Spinal cord (tissue), 10 donors: ENCODE data around the gene EPN3. TPM values are rescaled to one million over a fixed set of nuclear protein-coding genes. Genes with fewer than 3 reads are reported as not detected.

Experiments used
- DNase-seq, 6 donors: peaks; one replicate each; pipeline versions ENCODE4 v3.0.0 to v3.0.0-alpha.2; 2013 to 2015; ENCODE audit warnings: low spot score in 6 of 6, low read depth in 4 of 6
- H3K27ac ChIP-seq: one replicate; pipeline ENCODE4 v1.5.1; 2013; ENCODE audit warnings: low read depth, low read length, control low read depth
- H3K27me3 ChIP-seq: one replicate; pipeline ENCODE4 v1.6.1; 2013; ENCODE audit warnings: low read length; ENCODE audit not compliant: control insufficient read depth, insufficient read depth
- H3K36me3 ChIP-seq: one replicate; pipeline ENCODE4 v1.6.1; 2013; ENCODE audit warnings: low read length; ENCODE audit not compliant: control insufficient read depth, insufficient read depth
- H3K4me1 ChIP-seq: one replicate; pipeline ENCODE4 v1.6.1; 2013; ENCODE audit warnings: low read length; ENCODE audit not compliant: control insufficient read depth, insufficient read depth
- H3K4me3 ChIP-seq: one replicate; pipeline ENCODE4 v1.5.1; 2013; ENCODE audit warnings: low read depth, low read length, control low read depth
- H3K9me3 ChIP-seq: one replicate; pipeline ENCODE4 v1.6.1; 2013; ENCODE audit warnings: low read length; ENCODE audit not compliant: control insufficient read depth, insufficient read depth
- WGBS: methylation state at CpG from one replicate; pipeline ENCODE4 v1.1.5; 2013; ENCODE audit warnings: missing lambda C conversion rate; ENCODE audit not compliant: insufficient coverage; 5-methylcytosine and 5-hydroxymethylcytosine counted together
- long read RNA-seq, 4 donors: transcript quantifications; one replicate each; lab custom pipeline, GENCODE V29; 2026
- polyA plus RNA-seq, 2 donors: library from polyadenylated mRNA; unstranded; fragments of 120-200 nt; gene quantifications; one replicate each; pipeline ENCODE4 v1.2.1, GENCODE V29; 2013; ENCODE audit not compliant: insufficient read length in 2 of 2
- total RNA-seq, 2 donors: library from RNA; depleted of rRNA in 1 of 2; stranded (reverse); fragments of 120-200 nt in 1 of 2; fragments of >200 nt in 1 of 2; gene quantifications; one replicate each; pipeline versions ENCODE4 v1.2.3 to v1.2.4, GENCODE V29; 2013 to 2014
- donor health status: healthy.

The EPN3 gene
- total RNA-seq: 1 to 10 TPM in 1 of 2 donors, under 1 TPM in 1; 0.39 to 1.3 TPM
- 1 to 10 TPM; 1.8 to 3.7 TPM for polyA plus RNA-seq
- long read RNA-seq, donor 1: 0 reads
- long read RNA-seq, donor 2: 0 reads
- long read RNA-seq, donor 3: 0 reads
- long read RNA-seq, donor 4: 0 reads

DNA sequence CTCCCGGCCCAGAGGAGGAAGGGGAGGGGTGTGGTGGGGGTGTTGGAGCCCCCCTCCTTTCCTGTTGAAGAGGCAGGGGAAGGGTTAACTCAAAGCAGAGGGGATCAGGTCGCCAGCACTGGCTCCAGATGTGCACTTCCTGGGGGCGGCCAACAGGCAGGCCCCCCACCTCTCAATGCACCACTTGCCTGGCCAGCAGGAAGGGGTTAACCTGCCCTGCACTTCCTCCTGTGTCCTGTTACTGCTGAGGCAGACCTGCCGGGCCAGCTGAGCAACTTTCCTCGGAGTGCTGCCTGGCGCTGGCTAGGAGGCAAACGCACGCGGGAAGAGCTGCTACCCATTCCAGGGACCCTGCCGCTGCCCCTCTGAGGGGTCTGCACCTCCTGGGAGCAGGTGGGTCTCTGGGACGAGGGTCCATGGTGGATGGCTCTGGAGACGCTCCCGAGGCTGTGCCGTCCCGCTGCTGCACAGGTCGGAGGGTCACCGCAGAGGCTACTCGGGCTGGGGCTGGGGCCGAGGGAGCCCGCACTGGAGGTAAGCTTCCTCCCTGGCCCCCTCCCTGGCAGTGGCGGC is at the start of gene EPN3:
Gene EPN3, plus strand, starts transcription at position 284 of the 573 bp plus-strand sequence. CDS start 3,822 bp downstream, outside the sequence.
- Histone ChIP-seq H3K36me3 (peaks cover 6% of the 10 kb centered on the region), H3K27me3 (peaks cover 28% of the 10 kb centered on the region), H3K4me1 (peaks cover 26% of the 10 kb centered on the region), H3K4me3 (no peak within 1 kb of the TSS), H3K27ac (no peak within 1 kb of the TSS), H3K9me3 (no peaks in the 10 kb centered on the region)
- WGBS: 2% methylated on average over 19 of the region's 21 CpGs
- peak in 1 of 6 donors; percentile 26 for DNase-seq

- Histone ChIP-seq H3K27me3 (no peaks in the 10 kb centered on the region), H3K27ac (no peak overlapping the region), H3K36me3 (peaks cover 48% of the 10 kb centered on the region)
These were observed 49.3 kb upstream of the EPN3 start for GRCh38 chr17:50483266-50483665.

DNA sequence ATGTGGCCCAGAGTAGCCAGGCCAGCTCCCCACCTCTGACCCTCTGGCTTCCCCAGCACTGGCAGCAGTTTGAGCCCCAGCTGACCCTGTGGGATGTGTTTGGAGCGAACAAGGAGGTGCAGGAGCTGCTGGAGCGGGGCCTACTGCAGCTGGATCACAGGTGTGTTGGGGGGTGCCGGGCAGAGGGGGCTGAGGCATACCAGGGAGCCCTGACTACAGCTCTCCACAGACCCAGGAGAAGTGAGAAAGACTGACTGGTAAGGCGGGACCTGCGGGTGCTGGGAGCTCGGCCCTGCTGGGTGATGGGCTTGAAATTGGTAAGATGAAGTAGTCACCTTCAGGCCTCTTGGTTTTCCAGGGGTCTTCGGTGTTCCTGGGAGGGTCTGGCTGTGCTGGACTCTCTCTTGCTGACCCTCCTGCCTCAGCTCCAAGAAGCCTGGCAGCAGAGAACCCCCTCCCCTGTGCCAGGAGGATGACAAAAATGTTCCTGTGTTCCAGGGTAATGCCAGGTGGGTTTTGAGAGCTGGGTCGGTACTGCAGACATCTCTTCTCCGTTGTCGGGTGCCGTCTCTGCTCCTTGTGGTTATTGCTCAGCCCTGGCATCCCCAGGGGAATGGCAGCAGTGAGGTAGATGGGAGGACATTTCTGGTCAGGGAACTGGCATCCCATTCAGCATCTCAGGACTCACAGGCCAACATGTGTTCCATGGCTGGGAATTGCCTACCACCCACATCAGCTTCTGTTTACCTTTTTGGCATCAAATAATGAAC is 48.0 kb upstream of the EPN3 start:
- DNase-seq: no peak
- Histone ChIP-seq H3K27me3 (no peaks in the 10 kb centered on the region), H3K27ac (no peak overlapping the region), H3K36me3 (peaks cover 47% of the 10 kb centered on the region), H3K9me3 (no peaks in the 10 kb centered on the region), H3K4me3 (no peak overlapping the region), H3K4me1 (peaks cover 5% of the 10 kb centered on the region)
- 95% methylated on average over 7 of the region's 11 CpGs for WGBS

More at GRCh38 chr17:50483266-50483665, 49.3 kb upstream of the EPN3 start:
- DNase-seq: no peak
- no CpG with 5 or more reads among the region's 5 CpGs for WGBS
- no peak overlapping the region for H3K4me3 ChIP-seq
- no peaks in the 10 kb centered on the region for H3K9me3 ChIP-seq
- peaks cover 9% of the 10 kb centered on the region for H3K4me1 ChIP-seq

DNA sequence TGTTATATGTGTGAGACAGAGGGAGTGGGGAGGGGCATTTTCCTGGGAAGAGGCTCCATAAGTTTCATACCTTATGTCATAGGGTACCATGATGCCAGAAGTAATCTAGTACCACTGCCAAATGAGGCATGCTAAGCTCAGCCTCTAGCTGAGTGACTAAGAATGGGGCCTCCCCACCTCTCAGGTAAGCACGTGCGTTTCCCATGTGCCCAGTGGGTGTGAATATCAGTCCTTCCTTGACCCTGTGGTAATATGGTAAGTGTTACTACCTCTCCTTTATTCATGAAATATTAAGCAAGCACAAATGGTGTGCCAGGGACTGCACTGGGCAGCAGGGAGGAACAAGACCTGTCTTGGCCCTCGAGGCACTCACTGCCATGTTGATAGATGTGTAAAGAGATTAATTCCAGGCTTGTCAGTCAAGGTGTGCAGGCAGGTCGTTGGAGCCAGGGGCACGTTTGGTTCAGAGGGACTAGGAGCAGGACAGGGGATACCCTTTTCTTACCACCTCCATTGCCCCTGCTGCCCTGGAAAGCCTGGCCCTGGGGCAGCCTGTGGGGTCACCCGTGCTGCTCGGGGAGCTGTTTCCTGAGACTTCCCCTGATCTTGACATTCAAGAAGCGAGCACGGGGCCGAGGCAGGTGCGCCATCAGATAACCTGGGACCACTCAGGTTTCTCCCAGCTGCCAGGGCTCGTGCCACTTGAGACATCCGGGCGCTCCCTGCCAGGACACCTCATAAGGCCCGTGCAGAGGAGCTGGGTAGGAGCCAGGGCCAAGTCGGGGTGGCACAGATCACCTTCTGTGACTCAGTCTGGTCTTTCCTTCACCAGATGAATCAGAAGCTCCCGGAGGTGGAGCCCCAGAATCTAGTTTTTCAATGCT is 45.1 kb upstream of the EPN3 start:
- H3K4me1 ChIP-seq: no peaks in the 10 kb centered on the region
- no peak overlapping the region for H3K4me3 ChIP-seq
- H3K27ac ChIP-seq: no peak overlapping the region
- no peak for DNase-seq
- 91% methylated on average over 12 of the region's 17 CpGs for WGBS
- H3K9me3 ChIP-seq: no peaks in the 10 kb centered on the region
- H3K27me3 ChIP-seq: no peaks in the 10 kb centered on the region
- peaks cover 36% of the 10 kb centered on the region for H3K36me3 ChIP-seq

DNA sequence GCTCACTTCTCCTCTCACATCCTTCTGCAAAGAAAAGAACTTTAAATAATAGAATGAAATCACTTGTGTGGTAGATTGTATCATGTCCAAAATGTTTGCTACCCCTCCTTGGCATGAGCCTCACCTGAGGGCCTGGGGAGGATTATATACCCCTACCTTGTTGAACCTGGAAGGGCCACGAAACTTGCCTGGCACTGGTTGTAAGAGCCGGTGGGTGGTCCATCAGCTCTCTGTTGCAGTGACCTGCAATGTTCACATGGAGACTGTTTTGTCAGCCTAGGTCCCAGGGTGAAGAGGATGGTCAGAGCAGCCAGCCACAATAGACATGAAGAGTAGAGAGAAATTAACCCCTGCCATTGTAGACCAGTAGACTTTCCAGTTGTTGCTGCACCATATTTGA is 43.7 kb upstream of the EPN3 start:
- H3K4me3 ChIP-seq: no peak overlapping the region

DNA sequence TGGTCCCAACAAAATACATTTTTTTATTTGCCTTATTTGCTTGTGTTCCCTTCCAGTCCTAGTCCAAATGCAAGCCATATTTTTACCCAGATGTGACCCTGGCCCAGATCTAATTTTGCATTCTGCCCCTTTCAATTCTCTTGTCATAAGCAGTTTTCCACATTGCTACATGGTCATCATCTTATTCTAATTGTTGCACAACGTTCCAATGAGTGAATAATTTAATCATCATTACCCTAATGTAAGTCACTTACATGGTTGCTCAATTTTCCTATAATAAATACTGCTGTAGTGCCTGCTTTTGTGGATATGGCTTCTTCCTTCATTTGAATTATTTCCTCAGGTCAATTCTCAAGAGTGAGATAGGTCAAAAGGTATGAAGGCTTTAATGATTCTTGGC is 41.0 kb upstream of the EPN3 start:
- WGBS: no CpG with 5 or more reads among the region's 1 CpG
- Histone ChIP-seq H3K4me1 (no peaks in the 10 kb centered on the region), H3K27ac (no peak overlapping the region), H3K27me3 (no peaks in the 10 kb centered on the region), H3K36me3 (peaks cover 10% of the 10 kb centered on the region), H3K4me3 (no peak overlapping the region), H3K9me3 (no peaks in the 10 kb centered on the region)
- DNase-seq: peak in 1 of 6 donors; percentile 46

More for the DNA sequence above, 43.7 kb upstream of the EPN3 start:
- no peak for DNase-seq
- H3K36me3 ChIP-seq: peaks cover 24% of the 10 kb centered on the region
- no peaks in the 10 kb centered on the region for H3K27me3 ChIP-seq
- H3K27ac ChIP-seq: no peak overlapping the region
- H3K9me3 ChIP-seq: no peaks in the 10 kb centered on the region
- no peaks in the 10 kb centered on the region for H3K4me1 ChIP-seq
- 70% methylated on average over 2 of the region's 2 CpGs for WGBS

DNA sequence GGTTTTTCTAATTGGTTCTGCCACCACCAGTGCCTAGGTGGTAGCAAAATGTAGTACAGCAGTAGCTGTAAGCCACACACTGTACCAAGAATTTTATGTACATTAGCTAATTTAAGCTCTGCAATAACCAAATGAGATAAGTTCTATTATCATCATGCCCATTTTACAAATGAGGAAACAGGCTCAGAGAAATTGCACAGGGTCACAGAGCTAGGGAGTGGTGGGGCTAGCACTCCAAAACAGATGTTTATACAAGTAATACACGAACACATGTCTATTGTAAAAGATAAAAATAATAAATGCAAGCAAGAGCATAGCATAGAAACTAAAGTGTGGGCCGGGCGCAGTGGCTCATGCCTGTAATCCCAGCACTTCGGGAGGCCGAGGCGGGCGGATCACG is 40.3 kb upstream of the EPN3 start:
- no peak overlapping the region for H3K27ac ChIP-seq
- H3K27me3 ChIP-seq: no peaks in the 10 kb centered on the region
- H3K4me1 ChIP-seq: no peaks in the 10 kb centered on the region
- no peak overlapping the region for H3K4me3 ChIP-seq
- DNase-seq: no peak
- H3K9me3 ChIP-seq: no peaks in the 10 kb centered on the region
- H3K36me3 ChIP-seq: peaks cover 9% of the 10 kb centered on the region
- WGBS: no CpG with 5 or more reads among the region's 8 CpGs

- no peak overlapping the region for H3K4me3 ChIP-seq
- 60% methylated on average over 2 of the region's 3 CpGs for WGBS
- no peak for DNase-seq
- H3K36me3 ChIP-seq: no peaks in the 10 kb centered on the region
- H3K27me3 ChIP-seq: no peaks in the 10 kb centered on the region
- H3K27ac ChIP-seq: no peak overlapping the region
- no peaks in the 10 kb centered on the region for H3K4me1 ChIP-seq
- H3K9me3 ChIP-seq: no peaks in the 10 kb centered on the region
These were observed 38.8 kb upstream of the EPN3 start for GRCh38 chr17:50493744-50494143.

DNA sequence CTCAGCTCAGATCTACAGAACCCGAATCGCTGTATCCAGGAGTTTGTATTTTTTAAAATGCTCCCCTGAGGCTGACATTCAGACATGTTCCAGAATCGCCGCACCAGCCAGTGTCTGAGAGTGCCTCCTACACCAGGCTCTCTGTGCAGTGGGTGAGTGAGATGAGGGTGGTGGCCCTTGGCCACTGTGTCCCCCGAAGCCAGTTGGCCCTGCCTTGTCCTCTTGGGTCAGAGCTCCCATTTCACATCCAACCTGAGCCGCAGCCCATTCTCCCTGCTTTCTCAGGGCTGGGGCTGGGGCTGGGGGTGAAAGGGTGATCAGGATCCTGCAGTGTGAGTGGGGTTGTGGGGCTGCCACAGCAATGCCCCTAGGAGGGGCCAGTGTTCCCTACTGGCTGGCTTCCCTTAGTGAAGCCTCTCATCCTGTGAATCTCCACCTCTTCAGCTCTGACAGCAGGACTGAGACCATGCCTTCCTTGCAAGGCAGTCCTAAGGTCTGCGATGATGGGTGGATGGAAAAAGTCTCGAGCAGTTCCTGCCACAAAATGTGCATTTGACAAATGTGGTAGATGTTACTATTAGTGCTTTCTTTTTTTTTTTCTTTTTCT is 37.2 kb upstream of the EPN3 start:
- H3K9me3 ChIP-seq: no peaks in the 10 kb centered on the region
- no peak for DNase-seq
- H3K36me3 ChIP-seq: no peaks in the 10 kb centered on the region
- H3K4me1 ChIP-seq: no peaks in the 10 kb centered on the region
- 92% methylated on average over 2 of the region's 8 CpGs for WGBS
- H3K27ac ChIP-seq: no peak overlapping the region
- no peaks in the 10 kb centered on the region for H3K27me3 ChIP-seq
- H3K4me3 ChIP-seq: no peak overlapping the region
